ENCODE results near the gene MARS1. TPM values are rescaled to one million over a fixed set of nuclear protein-coding genes. Genes with fewer than 3 reads are reported as not detected.
"Not testable (repeated sequence)": the region's sequence is repeated elsewhere in the genome, so short reads cannot be mapped to it uniquely, and the experiment has no call there.

Gene MARS1
- 71.2 TPM for total RNA-seq

- Histone ChIP-seq H3K36me3 (peaks cover 0 to 26% of the 10 kb centered on the region in 2 donors), H3K27ac (peak within 1 kb of the TSS; percentile 71), H3K9me3 (no peaks in the 10 kb centered on the region), H3K4me1 (peaks cover 18% of the 10 kb centered on the region), H3K27me3 (no peaks in the 10 kb centered on the region), H3K4me3 (peak within 1 kb of the TSS; percentile 92 to 94)
- TF ChIP-seq CTCF (IDR thresholded peaks at IDR 0.05) (peak; percentile 2 to 19 (median 10)), POLR2AphosphoS5 (IDR thresholded peaks at IDR 0.05; ENCODE audit: insufficient read depth in 1 of 2, low read depth in 1 of 2) (peak; percentile 88 to 100), POLR2A (IDR thresholded peaks at IDR 0.05) (peak in 1 of 2 donors; percentile 26)
- intact Hi-C loops (cut with DNase I) = no loop called here
- peak in 1 of 2 donors; percentile 92 for DNase-seq (ENCODE audit: extremely low spot score in 2 of 2)
These were observed at the start of gene MARS1 for GRCh38 chr12:57487597-57488401. Gene MARS1, plus strand, starts transcription at chr12:57488068. Its CDS starts 23 bp downstream, at chr12:57488091.

DNA sequence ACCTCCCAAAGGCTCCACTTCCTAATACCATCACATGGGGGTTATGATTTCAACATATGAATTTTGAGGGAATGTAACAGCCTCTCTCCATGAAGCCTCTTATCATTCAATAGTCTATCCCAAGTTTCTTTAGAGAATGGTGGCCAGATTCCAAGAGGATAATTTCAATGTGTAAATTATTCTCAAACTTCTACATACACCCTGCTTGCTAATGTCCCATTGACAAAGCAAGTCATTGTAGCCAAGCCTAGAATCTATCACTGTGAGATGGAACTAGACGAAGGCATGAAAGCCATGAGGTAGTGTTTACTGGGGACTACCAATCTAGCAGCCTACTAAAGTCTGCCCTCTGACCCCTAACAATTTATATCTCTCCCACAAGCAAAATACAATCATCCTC lies 49.5 kb upstream of the MARS1 start:
- no peaks in the 10 kb centered on the region for H3K36me3 ChIP-seq
- intact Hi-C loops (cut with DNase I) = no loop called here
- no peaks in the 10 kb centered on the region for H3K4me1 ChIP-seq
- H3K9me3 ChIP-seq = no peaks in the 10 kb centered on the region
- H3K4me3 ChIP-seq = no peak overlapping the region
- DNase-seq (ENCODE audit: extremely low spot score in 2 of 2) = no peak
- no peak overlapping the region for H3K27ac ChIP-seq
- no peaks in the 10 kb centered on the region for H3K27me3 ChIP-seq
- TF ChIP-seq CTCF (IDR thresholded peaks at IDR 0.05) (no peak), POLR2A (IDR thresholded peaks at IDR 0.05) (no peak), POLR2AphosphoS5 (IDR thresholded peaks at IDR 0.05; ENCODE audit: insufficient read depth in 1 of 2, low read depth in 1 of 2) (no peak)

GRCh38 chr12:57439762-57440266 lies 48.1 kb upstream of the MARS1 start:
- Histone ChIP-seq H3K27ac (no peak overlapping the region), H3K4me3 (no peak overlapping the region), H3K36me3 (no peaks in the 10 kb centered on the region), H3K9me3 (no peaks in the 10 kb centered on the region), H3K4me1 (no peaks in the 10 kb centered on the region), H3K27me3 (no peaks in the 10 kb centered on the region)
- intact Hi-C loops (cut with DNase I) = no loop called here
- no peak for DNase-seq (ENCODE audit: extremely low spot score in 2 of 2)
- TF ChIP-seq CTCF (IDR thresholded peaks at IDR 0.05) (no peak), POLR2A (IDR thresholded peaks at IDR 0.05) (no peak), POLR2AphosphoS5 (IDR thresholded peaks at IDR 0.05; ENCODE audit: insufficient read depth in 1 of 2, low read depth in 1 of 2) (no peak)

DNA sequence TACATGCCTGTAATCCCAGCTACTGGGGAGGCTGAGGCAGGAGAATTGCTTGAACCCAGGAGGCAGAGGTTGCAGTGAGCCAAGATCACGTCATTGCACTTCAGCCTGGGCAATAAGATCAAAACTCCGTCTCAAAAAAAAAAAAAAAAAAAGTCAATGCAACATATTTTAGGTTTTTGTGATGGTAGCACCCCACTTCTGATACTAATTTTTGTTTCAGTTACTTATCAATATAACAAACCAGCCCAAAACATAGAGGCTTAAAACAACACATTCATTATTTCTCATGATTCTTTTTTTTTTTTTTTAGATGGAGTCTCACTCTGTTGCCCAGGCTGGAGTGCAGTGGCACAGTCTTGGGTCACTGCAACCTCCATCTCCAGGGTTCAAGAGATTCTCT lies 46.5 kb upstream of the MARS1 start:
- H3K4me3 ChIP-seq; H3K4me1 ChIP-seq; H3K36me3 ChIP-seq; H3K9me3 ChIP-seq; DNase-seq (ENCODE audit: extremely low spot score in 2 of 2); H3K27ac ChIP-seq; H3K27me3 ChIP-seq; intact Hi-C loops (cut with DNase I): not testable (repeated sequence)

GRCh38 chr12:57441846-57442427 lies 45.9 kb upstream of the MARS1 start:
- intact Hi-C loops (cut with DNase I) = no loop called here
- TF ChIP-seq POLR2A (IDR thresholded peaks at IDR 0.05) (no peak), CTCF (IDR thresholded peaks at IDR 0.05) (no peak), POLR2AphosphoS5 (IDR thresholded peaks at IDR 0.05; ENCODE audit: insufficient read depth in 1 of 2, low read depth in 1 of 2) (no peak)

GRCh38 chr12:57444337-57444736 lies 43.5 kb upstream of the MARS1 start:
- H3K4me1 ChIP-seq; H3K27me3 ChIP-seq; H3K4me3 ChIP-seq; H3K9me3 ChIP-seq; H3K36me3 ChIP-seq; DNase-seq (ENCODE audit: extremely low spot score in 2 of 2); intact Hi-C loops (cut with DNase I); H3K27ac ChIP-seq: not testable (repeated sequence)

More at GRCh38 chr12:57441846-57442427, 45.9 kb upstream of the MARS1 start:
- Histone ChIP-seq H3K27ac (no peak overlapping the region), H3K9me3 (no peaks in the 10 kb centered on the region), H3K4me3 (no peak overlapping the region), H3K4me1 (no peaks in the 10 kb centered on the region), H3K36me3 (no peaks in the 10 kb centered on the region), H3K27me3 (no peaks in the 10 kb centered on the region)
- DNase-seq (ENCODE audit: extremely low spot score in 2 of 2) = no peak

All from vagina (tissue), 2 donors.